Activated T-helper 9 cell treated with anti-CD3 and anti-CD28 coated beads, Interleukin-2, amount 50 U/mL, for 16 hours (primary cell): ENCODE results near the gene POLD2.

Source experiments
- DNase-seq: peaks from one replicate; pipeline ENCODE4 v3.0.0-alpha.2; 2020; ENCODE audit warnings: low read depth

POLD2 gene

DNA sequence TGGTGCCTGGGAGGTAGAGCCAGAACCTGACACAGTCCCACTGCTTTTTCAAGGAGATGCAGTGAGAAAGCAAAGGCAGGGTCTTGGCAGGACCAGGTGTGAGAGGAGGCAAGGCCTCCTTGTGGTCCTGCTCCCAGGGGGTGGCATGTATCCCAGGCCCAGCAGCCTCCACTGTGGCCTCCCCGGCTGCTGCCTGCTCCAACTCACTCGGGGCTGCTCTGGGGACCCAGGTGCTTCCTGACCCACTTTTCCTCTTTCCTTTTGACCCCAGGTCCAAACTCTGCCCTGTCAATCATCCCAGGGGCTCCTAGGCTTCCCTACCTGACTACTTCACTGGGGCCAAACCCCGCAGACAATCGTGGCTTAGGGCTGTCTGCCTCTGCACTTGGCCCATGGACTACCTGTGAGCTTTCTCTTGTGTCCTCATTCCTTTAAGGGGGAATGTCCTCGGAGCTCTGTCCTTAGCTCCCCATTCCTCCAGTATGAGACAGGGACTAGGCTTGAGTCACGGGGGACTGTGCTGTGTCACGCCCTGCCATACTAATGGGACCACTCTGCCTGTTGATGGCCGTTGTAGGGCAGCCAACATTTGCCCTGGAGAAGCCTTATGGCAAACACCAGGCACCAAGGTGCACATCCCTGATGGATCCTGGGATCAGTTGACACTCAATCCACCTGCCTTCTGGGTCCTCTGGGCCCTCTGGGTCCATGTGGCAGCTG is 20.3 kb downstream of the POLD2 start:
- no peak for DNase-seq

- DNase-seq = no peak
These were observed 21.1 kb downstream of the POLD2 start for GRCh38 chr7:44101966-44102845.

DNA sequence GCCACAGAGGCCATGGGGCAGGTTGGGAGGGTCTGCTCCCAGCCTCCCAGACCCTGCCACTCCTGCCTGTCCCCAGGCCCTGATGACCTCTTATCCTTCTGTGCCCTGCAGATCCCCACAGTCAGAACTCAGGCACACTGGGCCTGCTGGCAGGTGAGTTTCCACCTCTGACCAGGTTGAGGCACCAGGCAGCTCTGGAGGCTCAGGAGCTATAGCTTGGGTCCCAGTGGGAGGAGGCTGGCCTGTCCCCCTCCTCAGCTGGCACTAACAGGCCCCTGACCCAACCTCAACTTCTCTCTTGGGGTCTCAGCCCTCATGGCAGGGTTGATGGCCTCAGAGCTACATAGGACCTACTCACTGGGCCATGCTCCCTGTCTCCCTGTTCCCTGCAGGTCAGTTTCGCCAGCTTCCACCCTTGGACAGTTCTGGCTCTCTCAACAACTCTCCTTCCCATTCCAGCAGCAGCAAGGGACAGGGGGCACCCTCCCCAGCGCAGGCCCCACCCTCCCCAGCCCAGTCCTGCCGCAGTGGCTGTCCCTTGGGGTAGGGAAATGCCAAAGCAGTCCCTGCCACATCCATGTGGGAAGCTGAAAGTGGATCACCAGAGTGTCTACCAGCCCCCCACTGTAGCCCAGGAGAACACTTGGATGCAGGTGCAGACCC is 21.9 kb downstream of the POLD2 start:
- DNase-seq = no peak

DNA sequence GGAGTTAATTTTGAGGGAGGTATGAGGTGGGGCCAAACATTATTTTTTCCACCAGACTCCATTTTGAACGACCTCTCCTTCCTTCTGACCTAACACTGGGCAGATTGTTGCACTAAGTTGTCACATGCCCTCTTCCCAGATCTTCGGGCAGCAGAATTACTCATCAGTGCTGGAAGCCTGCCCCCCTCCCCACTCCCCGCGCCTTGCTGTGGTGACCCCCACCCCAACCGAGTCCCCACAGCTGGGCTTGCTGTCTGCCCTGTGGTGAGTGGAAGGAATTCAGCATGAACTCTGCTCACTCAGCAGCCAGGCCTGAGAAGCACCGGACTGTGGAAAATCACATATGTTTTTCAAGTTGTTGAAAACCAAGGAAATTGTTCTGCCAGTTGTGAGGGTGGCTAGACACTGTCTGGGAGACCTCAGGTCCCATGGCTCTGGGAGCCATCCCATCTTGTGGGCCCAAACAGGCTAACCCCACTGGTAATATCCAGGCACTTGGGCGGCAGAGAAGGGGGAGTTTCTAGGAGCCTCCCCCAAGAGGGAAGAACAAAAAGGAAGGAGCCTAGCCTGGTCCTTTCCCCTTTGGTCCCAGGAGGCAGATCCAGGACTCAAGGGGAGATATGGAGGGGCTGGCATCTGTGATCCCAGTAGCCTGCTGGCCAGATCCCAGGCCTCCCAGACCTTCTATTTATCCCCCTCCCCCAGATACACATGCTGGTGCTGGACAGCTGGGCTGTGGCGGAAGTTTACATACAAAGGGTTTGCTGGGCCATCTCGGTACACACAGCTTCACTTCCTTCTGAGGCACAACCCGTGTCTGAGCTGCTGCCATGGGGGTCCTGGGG is 22.7 kb downstream of the POLD2 start:
- DNase-seq = no peak

GRCh38 chr7:44099669-44100068 is 23.7 kb downstream of the POLD2 start:
- no peak for DNase-seq

DNA sequence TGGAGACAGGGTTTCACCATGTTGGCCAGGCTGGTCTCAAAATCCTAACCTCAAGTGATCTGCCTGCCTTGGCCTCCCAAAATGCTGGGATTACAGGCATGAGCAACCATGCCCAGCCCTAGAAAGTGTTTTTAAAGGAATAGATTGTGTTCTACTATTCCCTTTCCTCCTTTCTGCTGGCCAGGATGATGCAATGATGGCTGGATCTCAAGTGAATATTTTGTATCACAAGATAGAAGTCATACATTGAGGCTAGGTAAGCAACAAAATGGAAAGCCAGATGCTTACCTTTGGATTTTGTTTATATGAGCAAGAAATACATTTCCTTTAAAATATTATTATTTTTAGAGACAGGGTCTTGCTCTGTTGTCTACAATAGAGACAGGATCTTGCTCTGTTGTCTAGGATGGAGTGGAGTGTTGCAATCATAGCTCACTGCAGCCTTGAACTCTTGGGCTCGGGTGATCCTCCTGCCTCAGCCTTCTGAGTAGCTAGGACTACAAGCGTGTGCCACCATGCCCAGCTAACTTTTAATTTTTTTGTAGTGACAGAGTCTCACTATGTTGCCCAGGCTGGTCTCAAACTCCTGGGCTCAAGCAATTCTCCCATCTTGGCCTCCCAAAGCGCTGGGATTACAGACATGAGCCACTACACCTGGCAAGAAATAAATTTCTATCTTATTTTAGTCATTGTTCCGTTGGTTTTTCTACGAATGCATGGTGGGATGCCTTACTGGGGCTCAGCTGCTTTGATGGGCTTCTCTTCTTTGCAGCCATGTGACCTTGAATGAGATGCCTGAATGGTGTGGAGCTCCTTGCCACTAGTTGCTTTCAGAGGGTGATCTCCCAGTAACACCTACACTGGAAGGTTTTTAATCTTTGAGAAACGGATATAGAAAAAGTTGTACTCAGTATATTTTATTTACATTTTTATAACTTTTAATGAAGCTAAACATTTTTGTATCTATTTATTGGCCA is 25.0 kb downstream of the POLD2 start:
- no peak for DNase-seq

DNA sequence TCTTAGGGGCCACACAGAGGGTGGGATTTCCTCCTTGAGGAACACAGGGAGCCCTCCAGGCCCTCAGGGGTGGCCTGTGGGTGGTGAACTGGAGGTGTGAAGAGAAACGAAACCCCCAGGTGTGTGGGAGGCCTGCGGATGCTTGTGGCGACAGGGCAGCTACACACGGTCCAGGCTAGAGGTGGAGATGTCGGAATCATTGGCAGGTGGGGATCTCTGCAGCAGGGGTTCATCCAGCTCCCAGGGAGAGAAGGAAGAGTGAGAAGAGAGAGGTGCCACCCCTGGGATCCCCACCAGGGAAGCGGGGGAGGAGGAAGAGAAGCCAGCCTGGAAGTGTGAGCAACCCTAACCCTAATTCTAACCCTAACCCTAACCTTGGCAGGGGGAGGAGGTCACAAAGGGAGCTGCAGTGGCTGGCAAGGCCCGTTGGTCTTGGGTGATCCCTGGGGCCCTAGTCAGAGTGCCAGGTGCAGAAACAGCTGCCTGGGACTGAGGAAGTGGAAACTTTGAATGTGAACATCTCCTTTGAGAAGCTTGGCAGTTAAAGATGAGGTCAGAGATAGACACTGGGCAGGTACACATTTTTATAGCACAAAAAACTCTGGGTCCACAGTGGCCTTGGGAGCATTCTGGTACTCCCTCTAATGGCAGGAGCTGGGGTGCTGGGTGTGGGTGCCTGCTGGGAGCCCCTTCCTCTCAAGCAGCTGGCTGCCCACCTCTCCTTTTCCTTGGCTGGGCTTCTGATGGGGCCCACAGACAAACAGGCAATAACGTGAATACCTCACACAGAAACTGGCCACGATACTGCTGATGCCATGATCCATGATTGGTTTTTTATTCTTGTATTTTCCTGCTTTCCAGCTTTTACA is 26.1 kb downstream of the POLD2 start:
- DNase-seq = no peak

DNA sequence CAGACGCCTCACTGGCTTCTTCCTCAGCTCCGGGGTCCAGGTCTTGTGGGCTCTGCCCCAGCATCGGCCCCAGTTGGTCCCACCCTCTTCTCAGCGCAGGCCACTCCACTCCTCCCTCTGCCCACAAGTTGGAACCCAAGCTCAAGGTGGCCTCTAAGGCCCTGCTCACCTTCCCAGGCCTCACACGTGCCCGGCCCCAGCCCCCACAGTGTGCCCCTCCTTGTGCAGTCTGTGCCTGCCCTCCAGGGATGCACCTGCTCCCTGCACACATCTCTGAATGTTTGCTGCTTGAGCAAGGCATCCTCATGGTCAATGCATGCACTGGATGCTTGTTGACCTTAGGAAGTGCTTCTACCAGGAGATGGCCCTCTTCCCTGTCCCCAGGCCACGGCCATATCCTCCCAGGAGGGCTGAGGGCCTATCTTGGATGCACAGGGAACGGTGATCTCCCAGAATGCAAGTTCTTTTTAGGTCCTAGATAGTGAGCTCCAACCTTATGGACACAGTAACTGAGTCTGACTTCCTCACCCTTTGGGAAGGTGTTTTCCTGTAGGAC is 26.9 kb downstream of the POLD2 start:
- DNase-seq = no peak

DNA sequence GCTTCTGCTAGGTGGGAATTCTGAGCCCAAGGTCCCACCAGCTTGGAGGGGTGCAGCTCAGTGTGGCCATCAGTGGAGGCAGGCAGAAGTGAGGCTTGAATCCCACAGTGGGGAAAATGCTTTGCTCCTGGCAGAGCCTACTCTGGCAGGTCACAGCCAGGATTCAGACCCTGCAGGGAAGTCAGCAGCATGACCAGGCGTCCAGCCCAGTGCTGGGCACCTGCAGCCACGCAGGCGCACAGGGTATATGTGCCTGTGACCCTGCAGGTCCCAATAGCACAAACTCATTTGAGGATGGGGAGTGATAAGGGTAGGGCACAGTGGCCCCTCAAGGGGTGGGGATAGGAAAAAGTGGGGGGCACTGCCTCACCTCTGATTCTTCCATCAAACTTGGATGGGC is 27.6 kb downstream of the POLD2 start:
- DNase-seq = no peak

DNA sequence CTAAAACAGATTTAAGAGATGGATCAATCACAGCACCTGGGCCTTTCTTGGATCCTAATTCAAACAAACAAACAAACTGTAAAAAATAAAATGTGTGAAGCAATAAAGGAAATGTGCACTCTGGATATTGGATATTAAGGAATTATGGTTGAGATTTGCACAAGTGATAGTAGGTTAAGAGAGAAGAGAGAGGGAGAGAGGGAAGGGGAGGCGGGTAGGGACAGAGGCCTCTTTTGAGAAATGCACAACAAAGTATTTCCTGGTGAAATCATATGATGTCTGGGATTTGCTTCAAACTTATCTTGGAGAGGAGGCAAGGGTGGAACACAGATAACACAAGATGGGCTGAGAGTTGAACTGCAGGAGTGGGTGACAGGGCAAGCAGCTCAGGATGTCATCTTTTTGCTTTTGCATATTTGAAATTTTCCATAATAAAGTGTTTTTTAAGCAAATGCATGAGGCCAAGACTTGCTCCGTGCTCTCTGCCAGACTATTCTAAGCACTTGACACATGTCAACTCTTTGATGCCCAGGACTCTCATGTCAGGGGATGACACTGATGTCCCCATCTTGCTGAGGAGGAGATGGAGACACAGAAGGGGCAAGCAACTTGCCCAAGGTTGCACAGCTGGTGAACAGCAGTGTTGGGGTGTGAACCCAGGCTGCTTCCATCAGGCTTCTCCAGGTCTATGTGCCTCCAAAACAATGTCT is 28.3 kb downstream of the POLD2 start:
- DNase-seq = no peak

DNA sequence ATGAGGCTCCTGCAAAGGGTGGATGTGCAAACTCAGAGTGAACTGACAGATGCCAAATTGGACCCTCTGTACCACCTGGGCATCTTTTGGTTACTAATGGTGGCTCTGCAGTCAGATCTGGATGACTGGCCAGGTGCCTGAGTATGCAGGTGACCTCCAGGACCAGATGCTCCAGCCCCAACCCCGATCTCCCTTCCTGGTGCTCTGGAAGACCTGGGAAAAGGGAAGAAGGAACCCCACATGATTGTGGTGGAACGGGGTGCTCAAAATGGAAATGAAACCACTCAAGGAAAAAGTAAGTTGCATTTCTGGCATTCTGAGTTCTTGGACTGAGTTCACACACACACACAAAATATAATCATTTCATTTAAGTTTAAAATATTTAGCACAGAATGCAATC is 29.0 kb downstream of the POLD2 start:
- no peak for DNase-seq

DNA sequence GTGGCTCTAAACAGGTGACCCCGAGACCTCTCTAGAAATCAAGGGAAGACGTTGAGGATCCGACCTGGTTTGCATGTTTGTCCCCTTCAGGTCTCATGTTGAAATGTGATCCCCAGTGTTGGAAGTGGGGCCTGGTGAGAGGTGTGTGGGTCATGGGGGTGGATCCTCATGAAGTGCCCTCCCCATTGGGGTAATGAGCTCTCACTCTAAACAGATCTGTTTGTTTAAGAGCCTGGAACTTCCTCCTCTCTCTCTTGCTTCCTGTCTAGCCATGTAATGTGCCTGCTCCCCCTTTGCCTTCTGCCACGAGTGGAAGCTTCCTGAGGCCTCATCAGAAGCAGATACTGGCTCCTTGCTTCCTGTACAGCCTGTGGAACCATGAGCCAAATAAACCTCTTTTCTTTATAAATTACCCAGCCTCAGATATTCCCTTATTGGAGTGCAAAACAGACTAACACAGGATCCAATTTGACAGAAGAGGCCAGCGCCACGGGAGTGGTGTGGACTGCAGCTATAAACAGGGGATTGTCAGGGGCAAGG is 30.2 kb downstream of the POLD2 start:
- no peak for DNase-seq

DNA sequence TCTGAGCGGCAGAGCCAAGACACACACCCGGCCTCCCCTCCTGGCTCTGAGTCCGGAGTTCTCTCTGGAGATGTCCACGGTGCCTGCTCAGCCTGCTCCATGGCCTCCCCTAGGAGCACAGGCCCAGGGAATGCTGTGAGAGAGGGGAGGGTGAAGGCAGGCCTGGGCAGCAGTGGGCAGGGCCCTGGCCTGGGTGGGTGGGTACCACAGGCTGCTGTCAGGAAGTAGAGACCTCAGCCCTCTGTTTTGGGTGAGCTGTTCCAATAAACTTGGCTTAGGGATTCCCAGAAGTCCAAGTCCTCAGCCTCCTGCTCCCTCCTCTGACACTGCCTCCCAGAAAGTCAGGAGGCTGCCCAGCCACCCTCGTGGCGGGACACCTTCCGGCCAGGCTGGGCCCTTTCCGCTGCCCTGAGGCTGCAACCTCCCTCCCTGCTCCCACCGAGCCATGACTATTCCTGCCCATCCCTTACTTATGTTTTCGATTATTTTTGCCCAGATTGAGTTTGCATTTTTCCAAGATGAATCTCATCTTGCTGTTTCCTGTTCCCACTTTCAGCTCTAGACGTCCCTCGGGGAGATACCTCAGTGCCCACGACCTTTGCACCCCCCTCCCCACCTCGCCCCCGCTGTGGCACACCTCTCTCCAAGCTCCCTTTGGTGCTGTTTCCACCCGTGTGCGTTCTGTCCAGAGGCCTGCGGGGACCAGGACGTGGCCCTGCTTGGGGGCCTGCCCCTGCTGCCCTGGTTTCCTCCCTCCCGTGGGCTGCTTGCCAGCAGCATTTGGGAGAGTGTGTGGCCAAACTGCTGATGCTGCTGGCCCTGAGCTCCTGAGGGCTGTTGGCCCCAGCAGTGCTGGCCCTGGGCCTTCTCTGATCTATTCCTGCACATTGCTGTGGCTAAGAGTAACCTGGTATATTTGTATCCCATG is 35.2 kb downstream of the POLD2 start:
- DNase-seq = no peak

- DNase-seq = no peak
These were observed 36.7 kb downstream of the POLD2 start for GRCh38 chr7:44086627-44087026.

GRCh38 chr7:44085546-44085945 is 37.8 kb downstream of the POLD2 start:
- no peak for DNase-seq

GRCh38 chr7:44084701-44085100 is 38.6 kb downstream of the POLD2 start:
- no peak for DNase-seq

DNA sequence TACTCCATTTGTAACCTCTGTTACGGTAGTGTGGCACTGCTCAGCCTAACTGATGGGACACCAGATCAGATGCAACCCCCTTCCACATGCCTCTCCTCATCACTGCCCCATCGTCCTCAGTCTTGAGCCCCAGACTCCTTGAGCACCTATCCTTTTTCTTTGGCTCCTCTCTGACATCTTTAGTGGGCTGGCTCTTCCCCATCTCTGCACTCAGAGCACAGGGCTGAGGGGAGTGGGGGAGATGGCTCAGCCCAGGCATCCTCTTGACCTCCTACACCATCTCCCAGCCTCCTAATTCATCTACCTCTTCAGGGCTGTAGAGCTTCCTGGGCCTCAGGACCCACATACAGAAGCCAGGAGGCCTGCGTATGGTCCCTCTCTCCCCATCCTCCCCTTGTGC is 39.6 kb downstream of the POLD2 start:
- DNase-seq = no peak
